Ishikawa (cell line): Measurements from ENCODE around the gene PRRT1B.

Source experiments
- CEBPB ChIP-seq: IDR thresholded peaks from 2 replicates; pipeline ENCODE4 v1.6.1; 2012
- TEAD4 ChIP-seq: IDR thresholded peaks from 2 replicates; pipeline ENCODE4 v1.6.1; 2012

DNA sequence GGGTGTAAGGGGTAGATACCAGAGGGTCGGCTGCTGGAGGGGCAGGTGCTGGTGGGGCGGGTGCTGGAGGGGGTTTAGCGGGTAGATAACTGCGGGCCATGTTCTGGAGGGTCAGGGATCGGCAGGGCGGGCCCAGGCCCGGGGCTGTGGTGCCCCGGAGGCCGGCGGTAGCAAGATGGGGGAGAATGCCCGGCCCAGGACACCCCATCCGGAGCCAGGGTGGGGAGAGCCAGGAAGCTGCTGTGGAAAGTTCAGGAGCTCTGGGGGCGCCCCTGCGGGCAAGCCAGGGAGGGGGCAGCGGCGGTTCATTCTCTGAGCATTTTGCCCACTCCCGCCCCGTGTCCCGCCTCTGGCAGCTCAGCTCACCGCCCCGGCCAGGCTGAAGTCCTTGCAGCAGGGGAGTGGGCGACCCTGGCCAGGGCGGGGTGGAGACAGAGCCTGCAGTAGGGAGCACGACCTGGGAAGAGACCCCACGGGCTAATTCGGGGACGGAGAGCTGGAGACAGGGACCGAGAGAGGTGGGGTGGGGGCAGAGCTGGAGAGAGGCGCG is 538 bp downstream of the PRRT1B start:
- TF ChIP-seq CEBPB, result no peak
- no peak for TF ChIP-seq TEAD4
